ENCODE data around the gene TPO.
"Not testable (repeated sequence)": the region's sequence is repeated elsewhere in the genome, so short reads cannot be mapped to it uniquely, and the experiment has no call there.

Gene TPO

DNA sequence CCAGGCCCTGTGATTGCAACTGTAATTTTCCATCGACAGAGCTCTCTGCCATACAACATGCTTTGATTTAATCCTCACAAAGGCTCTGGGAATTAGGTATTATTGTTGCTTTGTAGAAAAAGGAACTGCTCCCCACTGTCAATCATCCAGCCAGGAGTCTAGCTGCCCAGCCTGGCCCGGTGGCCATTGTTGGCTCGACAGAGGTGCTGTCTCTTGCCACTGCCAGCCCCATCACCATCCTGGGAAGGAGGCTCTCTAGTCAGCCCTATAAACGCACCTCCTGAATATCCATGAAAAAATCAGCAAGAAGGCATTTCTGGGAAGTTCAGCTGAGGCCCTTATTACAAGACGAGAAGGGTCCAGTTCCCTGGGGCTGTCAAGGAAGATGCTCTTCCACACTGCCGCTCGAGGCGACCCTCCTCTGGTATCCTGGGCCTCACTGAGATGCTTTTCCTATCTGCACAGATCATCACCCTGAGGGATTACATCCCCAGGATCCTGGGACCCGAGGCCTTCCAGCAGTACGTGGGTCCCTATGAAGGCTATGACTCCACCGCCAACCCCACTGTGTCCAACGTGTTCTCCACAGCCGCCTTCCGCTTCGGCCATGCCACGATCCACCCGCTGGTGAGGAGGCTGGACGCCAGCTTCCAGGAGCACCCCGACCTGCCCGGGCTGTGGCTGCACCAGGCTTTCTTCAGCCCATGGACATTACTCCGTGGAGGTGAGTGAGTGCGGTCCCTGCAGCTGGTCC, 71.0 kb downstream of the TPO start:
- no peak for DNase-seq (ENCODE audit: low read depth)

DNA sequence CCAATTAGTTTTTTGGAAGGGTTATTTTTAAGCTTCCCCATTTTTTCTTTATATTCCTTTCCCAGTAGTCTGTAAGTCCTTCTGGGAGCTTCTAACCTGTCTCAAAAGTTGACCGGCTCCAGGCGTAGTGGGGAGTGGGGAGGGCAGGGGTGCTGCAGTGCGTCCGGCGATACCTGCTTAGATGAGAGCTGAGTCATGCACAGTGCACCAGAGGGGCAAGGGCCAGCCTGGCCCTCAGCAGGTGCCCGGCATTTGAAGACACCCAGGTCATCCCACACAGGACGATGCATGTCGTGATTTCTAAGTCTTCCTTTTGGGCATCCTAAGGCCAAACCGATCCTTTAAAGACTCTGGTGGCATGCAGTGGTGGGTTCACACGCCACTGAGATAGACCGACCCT, 73.4 kb downstream of the TPO start:
- no peak for DNase-seq (ENCODE audit: low read depth)

DNA sequence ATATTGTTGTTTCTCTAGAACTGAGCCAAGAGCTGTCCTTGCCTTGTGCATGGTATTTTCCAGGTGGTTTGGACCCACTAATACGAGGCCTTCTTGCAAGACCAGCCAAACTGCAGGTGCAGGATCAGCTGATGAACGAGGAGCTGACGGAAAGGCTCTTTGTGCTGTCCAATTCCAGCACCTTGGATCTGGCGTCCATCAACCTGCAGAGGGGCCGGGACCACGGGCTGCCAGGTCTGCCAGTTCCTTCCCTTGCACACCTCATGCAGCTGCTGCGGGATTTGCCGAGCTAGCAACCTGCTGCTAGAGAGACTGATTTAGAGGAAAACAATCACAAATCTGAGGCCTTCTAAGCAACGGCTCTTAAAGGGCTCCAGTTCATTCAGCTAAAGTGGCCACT, 74.5 kb downstream of the TPO start:
- no peak for DNase-seq (ENCODE audit: low read depth)

GRCh38 chr2:1488181-1488671, 75.0 kb downstream of the TPO start:
- DNase-seq (ENCODE audit: low read depth): no peak

GRCh38 chr2:1488851-1489250, 75.6 kb downstream of the TPO start:
- no peak for DNase-seq (ENCODE audit: low read depth)

DNA sequence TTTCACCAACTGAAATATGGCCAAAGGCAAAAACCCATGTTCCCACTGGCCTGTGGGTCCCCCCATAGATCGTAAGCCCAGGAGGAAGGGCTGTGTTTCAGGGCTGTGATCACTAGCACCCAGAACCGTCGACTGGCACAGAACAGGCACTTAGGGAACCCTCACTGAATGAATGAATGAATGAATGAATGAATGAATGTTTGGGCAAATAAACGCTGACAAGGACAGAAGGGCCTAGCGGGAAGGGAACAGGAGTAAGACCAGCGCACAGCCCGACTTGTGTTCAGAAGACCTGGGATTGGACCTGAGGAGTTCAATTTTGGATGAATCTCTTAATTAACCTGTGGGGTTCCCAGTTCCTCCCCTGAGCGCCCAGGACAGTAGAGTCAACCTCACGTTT, 76.2 kb downstream of the TPO start:
- DNase-seq (ENCODE audit: low read depth): no peak

GRCh38 chr2:1490381-1490780, 77.1 kb downstream of the TPO start:
- DNase-seq (ENCODE audit: low read depth): not testable (repeated sequence)

DNA sequence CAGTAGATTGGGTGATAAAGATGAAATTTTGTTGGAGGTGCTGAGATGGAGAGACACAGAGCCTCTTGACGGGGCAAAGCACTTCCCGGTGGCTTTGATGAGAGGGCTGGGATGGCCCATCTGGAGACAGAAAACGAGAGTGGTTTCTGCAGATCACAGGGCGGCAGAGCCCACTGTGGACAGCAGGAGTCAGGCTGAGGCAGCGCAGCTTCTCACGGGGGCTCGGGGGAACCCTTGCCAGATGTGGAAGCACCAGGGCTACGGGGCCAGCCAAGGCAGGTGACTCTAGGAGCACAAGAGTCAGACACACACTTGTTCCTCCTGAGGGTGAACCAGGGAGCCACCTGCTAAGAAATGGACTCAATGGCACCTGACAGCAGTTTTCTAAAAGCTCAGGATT, 78.5 kb downstream of the TPO start:
- DNase-seq (ENCODE audit: low read depth): no peak

DNA sequence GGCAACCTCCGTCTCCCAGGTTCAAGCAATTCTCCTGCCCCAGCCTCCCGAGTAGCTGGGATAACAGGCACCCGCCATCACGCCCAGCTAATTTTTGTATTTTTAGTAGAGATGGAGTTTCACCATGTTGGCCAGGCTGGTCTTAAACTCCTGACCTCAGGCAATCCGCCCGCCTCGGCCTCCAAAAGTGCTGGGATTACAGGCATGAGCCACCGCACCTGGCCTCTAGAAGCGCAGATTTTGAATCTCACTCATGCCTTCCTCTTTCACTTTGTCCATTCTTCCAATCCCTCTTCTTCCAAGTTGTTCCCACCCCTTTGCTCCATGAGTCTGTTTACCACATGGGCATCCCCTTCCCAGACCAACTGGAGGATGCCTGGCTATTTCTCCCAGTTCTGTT, 79.0 kb downstream of the TPO start:
- DNase-seq (ENCODE audit: low read depth): not testable (repeated sequence)

DNA sequence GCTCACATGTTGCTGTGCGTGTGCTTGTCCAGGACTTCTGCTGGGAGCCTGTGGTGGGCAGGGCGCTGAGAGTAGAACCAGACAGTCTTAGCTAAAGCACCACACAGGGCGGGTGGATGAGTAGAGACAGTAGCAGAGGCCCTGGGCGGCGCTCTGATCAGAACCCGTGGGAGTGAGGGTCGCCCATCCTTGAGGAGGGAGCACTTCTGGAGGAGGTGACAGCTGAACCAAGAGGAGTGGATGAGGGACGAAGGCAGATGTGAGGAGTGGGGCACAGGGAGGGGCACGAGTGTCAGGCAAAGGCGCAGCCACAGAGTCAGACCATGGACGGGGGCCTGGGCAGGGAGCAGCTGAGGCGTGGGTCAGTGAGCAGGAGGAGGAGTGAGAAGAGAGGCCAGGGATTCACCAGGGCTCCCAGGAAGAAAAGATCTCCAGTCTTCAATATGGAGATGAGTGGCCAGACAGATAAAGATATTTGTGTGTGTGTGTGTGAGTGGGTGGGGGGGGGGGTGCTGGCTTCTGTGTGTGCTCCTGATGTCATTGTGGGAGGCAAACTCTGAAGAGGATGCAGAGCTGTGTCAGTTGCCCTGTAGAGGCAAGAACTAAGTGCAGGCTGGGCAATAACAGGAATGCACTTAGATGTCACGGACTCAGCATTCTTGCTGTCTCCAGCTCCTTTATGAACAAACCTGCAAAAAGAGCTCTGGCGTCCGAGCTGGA, 79.6 kb downstream of the TPO start:
- no peak for DNase-seq (ENCODE audit: low read depth)

DNA sequence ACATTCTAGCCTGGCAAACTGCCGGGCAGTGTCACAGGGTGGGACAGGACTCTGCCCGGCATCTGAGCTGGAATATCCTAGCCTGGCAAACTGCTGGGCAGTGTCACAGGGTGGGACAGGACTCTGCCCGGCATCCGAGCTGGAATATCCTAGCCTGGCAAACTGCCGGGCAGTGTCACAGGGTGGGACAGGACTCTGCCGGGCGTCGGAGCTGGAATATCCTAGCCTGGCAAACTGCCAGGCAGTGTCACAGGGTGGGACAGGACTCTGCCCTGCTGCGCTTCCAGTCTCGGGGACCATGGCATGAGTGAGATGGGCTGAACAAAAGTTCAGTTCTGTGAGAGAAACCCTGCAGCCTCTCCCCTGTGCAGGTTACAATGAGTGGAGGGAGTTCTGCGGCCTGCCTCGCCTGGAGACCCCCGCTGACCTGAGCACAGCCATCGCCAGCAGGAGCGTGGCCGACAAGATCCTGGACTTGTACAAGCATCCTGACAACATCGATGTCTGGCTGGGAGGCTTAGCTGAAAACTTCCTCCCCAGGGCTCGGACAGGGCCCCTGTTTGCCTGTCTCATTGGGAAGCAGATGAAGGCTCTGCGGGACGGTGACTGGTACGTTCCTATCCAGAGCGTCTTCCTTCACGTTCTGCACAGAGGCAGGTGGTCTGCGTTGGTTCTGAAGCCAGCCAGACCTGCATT, 80.3 kb downstream of the TPO start:
- DNase-seq (ENCODE audit: low read depth): no peak

DNA sequence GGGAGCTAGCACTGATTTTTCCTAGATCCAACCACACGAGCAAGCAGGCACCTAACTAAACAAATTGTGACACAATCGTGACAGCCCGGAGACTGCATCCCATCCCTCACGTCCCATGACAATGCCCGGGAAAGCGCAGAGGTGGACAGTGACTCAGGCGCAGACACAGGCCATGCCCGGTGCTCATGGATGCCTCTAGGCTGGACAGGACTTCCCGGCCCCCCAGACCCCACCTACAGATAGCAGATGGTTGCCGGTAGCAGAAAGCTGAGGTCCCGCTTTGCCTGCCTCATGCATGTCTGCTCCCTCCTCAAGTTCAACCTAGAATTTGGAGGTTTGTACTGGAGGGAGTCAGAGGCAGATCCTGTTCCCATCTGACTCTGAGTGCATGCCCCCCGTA, 81.0 kb downstream of the TPO start:
- no peak for DNase-seq (ENCODE audit: low read depth)

DNA sequence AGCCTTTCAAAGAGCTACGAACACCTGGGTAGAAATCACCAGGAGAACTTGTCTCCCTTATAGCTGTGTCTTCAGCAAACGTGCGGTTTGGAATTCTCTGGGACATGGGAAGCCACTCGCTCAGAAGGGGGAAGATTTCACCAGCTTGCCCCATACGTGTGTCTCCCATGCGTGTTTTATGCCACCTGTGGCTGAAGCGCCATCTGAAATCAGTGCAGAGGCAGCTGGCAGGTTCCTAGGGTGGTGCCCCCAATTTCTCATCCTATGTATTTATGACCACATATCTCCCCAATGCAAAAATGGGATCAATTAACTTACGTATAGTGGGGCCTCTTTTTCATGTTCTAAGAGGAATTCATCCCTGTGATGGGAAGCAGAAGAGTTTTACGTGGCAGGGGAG, 81.6 kb downstream of the TPO start:
- DNase-seq (ENCODE audit: low read depth): no peak

GRCh38 chr2:1495676-1496358, 82.6 kb downstream of the TPO start:
- no peak for DNase-seq (ENCODE audit: low read depth)

DNA sequence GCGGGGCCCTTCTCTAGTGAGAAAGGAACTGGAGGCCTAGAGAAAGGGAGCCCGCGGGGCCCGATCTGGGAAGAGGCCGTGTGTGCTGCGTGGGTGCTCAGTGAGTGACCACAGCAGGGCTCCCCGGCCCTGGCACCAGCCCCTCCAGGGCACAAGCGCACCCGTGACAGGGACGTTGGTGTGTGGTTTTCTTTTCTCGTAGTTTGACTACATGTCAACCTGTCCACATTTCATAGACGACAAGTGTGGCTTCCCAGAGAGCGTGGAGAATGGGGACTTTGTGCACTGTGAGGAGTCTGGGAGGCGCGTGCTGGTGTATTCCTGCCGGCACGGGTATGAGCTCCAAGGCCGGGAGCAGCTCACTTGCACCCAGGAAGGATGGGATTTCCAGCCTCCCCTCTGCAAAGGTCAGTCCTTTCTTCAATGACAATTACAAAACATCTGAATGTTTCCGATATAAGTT, 83.1 kb downstream of the TPO start:
- no peak for DNase-seq (ENCODE audit: low read depth)

DNA sequence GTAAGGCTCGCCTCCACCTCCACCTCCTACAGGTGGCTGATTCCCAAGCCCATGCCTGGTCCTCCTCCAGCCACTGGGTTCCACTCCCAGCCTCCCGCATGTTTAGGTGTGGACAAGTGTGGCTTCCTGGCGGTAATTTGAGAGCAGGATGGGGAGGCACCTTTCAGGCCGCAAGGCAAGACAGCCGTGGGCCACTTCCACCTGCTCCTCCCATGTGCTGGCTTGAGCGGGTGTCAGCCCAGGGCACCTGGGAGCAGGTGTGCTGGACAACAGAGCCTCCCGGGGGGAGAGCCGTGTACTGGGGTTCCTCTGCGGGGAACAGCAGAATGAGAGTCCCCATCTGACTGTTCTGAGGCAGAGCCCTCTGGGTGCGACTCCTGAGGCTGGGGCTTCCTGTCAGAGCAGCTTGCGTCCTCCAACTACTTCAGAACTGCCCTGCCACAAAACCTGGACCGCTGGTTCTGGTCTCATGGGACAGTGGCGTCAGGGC, 83.9 kb downstream of the TPO start:
- no peak for DNase-seq (ENCODE audit: low read depth)

GRCh38 chr2:1498176-1498575, 84.9 kb downstream of the TPO start:
- DNase-seq (ENCODE audit: low read depth): no peak

DNA sequence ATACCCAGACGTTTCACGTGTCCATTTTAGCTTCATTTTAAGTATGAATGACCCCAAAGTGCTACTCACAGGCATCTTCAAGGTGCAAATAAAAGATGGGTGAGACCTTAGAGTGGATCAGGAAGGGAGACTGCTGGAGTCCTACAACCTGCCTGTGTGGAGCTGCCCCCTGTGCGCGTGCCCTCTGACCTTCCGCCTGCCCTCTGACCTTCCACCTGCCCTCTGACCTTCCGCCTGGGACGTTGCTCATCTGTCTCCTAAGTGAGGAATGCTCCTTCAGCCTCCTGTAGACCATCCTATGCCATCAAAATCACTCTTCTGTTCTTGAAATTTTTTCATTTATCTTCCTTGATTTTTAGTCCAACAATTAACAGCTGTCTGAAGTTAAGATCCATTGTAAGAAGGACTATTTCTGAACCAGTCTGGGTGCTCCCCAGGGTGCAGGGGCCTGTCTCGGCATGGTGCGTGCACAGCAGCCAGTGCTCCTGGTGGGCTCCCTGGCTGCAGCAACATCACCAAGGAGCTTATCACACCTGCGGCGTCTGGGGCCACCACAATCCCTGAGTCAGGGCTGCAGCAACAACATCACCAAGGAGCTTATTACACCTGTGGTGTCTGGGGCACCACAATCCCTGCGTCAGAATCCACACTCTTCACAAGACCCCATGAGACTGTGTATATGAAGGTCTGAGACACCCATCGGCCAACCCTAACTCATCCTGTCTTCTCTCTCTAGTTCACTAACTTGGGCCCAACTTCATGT, 86.0 kb downstream of the TPO start:
- DNase-seq (ENCODE audit: low read depth): no peak

GRCh38 chr2:1501038-1501851, 88.0 kb downstream of the TPO start:
- DNase-seq (ENCODE audit: low read depth): no peak

DNA sequence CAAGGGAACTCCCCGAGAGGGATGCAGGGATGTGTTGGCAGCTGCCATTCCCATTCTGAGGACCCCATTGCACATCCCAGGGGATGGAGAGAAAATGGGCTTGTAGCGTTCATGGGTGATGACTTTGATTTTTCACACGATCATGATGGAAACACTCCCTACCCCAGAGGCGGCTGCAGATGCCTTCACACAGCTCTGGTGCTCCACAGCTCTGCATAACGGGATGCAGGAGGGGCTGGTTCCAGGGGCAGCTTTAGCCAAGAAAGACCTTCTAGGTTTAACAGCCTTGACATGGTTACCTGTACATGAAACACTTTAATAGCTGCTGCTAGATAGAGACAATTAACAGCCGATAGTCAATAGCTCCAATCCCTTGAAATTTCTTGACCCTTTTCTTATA, 88.7 kb downstream of the TPO start:
- DNase-seq (ENCODE audit: low read depth): no peak
